ENCODE results near the gene LINGO4.

- TF ChIP-seq POLR2A (IDR thresholded peaks at IDR 0.05): no peak
- TF ChIP-seq, protein P1, sequence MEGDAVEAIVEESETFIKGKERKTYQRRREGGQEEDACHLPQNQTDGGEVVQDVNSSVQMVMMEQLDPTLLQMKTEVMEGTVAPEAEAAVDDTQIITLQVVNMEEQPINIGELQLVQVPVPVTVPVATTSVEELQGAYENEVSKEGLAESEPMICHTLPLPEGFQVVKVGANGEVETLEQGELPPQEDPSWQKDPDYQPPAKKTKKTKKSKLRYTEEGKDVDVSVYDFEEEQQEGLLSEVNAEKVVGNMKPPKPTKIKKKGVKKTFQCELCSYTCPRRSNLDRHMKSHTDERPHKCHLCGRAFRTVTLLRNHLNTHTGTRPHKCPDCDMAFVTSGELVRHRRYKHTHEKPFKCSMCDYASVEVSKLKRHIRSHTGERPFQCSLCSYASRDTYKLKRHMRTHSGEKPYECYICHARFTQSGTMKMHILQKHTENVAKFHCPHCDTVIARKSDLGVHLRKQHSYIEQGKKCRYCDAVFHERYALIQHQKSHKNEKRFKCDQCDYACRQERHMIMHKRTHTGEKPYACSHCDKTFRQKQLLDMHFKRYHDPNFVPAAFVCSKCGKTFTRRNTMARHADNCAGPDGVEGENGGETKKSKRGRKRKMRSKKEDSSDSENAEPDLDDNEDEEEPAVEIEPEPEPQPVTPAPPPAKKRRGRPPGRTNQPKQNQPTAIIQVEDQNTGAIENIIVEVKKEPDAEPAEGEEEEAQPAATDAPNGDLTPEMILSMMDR (IDR thresholded peaks at IDR 0.05): no peak
These were observed 28.6 kb downstream of the LINGO4 start for GRCh38 chr1:151776665-151777062.
